HG02943 (cell line): Measurements from ENCODE around the gene RASA4B.
"Not testable (repeated sequence)": the region's sequence is repeated elsewhere in the genome, so short reads cannot be mapped to it uniquely, and the experiment has no call there.

ENCODE experiments used
- ATAC-seq: cut with Tn5 transposase; IDR thresholded peaks from one replicate; pipeline ENCODE4 v1.9.1; 2021; ENCODE audit warnings: mild to moderate bottlenecking, low read depth, moderate library complexity; ENCODE audit not compliant: unreplicated experiment

Gene RASA4B

DNA sequence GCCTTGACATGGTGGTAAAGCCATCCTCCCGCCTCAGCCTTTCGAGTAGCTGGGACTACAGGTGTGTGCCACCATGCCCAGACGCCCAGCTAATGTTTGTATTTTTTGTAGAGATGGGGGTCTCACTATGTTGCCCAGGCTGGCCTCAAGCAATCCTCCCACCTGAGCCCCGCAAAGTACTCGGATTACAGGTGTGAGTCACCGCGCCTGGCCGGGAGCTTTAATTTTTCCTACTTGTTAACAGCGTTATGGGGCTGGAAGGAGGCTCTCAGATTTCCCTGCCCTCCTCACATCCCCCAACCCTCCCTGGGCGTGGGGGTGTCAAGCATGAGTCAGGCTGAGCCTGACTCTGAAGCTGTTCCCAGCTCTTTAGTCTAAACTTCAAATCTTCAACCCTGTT lies 61.2 kb downstream of the RASA4B start:
- ATAC-seq: no peak

DNA sequence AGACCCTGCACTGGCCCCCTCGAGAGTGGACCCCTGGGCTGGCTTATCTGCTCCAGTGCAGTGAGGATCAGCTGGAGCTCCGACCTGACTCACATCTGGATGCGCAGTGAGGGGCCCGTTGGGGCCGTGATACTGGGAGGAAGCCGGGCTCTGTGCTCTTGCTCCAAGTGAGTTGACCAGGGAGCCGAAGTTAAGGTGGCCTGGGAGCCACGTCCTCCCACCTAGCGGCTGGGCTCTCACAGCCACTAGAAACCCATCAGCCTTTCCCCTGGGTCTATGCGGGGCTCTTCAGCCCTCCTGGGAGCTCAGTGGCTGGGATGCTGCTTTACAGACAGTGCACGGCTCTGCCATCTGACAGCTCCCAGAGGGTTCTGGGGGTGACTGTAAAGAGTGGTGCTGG lies 62.0 kb downstream of the RASA4B start:
- no peak for ATAC-seq

DNA sequence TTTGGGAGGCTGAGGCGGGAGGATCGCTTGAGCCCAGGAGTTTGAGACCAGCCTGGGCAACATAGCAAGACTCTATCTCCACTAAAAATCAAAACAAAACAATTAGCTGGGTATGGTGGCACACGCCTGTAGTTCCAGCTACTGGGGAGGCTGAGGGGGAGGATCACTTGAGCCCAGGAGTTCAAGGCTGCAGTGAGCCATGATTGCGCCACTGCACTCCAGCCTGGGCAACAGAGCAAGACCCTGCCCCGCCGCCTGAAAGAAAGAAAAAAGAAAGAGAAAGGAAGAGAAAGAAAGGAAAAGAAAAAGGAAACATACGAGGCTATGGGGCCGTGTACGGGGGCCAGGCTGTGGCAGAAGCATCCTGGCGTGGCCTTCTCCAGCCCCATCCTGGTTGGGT lies 62.6 kb downstream of the RASA4B start:
- not testable (repeated sequence) for ATAC-seq

DNA sequence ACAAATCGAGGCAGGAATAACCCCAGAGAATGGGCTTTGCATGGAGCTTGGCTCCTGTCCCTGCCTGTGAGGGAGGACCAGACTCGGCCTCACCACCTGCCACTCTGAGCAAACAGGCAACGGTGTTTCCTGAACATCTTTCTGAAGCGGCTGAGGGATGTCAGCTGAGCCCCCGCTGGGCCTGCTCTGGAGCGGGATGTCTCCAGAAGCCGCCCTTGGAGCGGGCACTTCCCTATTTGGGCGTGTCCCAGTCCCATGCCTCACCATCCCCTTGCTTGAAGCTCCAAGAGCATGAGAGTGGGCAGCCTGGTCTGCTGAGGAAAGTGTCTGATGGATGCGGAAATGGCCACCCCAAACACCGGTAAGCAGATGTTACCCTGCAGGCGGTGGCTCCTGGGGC lies 63.1 kb downstream of the RASA4B start:
- ATAC-seq: no peak

DNA sequence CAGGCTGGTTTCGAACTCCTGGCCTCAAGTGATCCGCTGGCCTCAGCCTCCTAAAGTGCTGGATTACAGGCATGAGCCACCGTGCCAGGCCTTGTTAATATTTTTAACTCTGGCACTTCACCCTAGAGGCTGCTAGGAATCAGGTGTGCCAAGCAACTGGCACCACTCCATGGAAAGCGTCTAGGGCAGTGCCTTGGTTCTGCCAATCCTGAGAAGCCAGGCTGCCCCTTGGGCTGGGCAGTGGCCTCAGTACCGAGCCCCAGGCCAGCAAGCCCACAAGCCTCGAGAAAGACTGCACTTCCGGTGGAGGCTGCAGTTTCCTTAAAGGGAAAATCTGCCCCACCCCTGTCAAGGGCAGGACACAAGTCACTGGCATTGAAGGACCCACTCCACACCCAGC lies 64.3 kb downstream of the RASA4B start:
- no peak for ATAC-seq

DNA sequence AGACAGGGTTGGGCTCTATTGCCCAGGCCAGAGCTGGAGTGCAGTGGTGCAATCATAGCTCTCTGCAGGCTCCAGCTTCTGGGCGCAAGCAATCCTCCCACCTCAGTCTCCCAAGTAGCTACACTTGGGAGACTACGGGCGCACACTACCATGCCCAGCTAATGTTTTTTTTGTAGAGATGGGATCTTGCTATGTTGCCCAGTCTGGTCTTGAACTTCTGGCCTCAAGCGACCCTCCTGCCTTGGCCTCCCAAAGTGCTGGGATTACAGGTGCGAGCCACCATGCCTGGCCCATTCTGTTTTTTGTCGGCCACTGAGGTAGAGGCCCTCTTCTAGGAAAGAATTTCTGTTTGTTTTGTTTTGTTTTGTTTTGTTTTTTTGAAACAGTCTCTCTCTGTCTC lies 65.1 kb downstream of the RASA4B start:
- ATAC-seq: no peak

DNA sequence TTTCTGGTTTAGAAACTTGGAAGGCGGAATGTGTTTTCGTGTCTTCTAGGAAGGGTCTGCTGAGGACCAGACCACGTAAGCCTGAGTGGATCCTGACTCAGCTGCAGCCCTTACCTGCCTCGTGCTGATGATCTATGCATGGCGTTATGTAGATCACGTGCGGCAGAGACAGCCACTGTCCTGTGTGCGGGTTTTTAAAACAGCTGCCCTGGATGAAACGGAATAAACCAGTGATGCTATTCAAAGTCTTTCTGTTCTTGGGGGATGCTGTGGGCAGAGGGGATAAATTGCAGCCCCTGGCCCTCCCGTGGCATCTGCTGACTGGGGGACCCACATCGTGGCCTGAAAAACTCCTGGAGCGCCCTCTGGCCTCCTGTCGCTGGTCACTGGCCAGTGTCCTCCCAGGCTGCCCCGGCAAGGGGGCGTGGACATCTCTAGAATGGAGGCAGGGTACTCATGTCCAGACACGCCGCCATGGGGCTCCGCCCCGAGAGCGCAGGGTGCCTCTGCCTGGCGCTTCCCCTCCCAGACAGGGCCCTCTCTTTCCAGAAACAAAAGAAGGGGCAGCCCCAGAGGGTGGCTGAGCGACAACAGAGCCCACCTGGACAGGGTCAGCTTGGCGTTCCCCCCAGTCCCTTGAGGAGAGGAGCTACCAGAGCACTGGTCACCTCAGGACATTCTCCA lies 66.1 kb downstream of the RASA4B start:
- ATAC-seq: no peak

DNA sequence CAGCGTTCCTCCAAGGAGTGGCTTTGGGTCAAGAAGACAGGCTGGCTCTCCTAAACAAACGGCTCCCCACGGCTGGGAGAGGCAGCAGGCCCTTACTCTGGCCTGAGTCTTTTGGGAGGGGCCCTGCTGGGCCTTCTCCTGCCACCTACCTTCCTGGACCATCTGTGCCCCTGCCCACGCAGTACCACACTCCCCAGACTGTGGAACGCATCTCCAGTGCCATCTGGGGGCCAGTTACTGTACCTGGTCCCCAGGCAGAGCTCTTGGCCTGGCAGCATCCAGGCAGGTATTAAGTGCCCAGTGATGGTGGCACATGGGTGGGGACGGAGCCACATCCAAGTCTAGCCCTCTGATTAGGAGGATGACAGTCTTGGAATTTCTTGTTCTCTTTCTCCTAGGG lies 67.3 kb downstream of the RASA4B start:
- peak; percentile 58 for ATAC-seq

DNA sequence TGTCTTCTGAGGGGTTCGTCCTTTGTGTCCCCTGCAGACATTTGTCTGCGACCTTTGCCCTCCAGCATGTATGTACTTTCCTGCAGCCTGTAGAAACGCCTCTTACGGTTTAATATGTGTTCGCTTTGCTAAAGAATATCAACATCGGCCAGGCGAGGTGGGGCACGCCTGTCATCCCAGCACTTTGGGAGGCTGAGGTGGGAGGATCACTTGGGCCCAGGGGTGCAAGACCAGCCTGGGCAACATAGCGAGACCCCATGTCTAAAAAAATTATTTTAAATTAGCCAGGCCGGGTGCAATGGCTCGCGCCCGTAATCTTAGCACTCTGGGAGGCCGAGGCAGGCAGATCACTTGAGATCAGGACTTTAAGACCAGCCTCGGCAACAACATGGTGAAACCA lies 68.4 kb downstream of the RASA4B start:
- no peak for ATAC-seq

DNA sequence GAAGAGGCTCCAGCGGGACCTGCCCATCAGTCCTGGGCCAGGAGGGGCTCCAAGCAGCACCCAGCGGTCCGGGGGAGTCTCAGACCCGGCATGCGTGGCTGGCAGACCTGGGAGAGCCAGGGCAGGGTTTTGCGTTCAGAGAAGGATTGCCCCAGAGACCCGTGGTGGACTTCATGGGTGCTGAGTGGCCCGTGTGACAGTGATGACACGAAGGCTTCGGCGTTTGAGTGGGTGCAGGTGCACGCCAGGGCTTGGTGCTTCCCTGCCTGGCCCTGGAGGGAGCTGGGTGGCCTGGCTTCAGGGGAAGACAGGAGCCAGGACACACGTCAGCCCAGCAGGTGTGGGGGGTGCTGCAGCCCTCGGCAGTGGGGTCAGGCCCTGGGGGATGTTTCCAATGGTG lies 70.3 kb downstream of the RASA4B start:
- ATAC-seq: no peak

DNA sequence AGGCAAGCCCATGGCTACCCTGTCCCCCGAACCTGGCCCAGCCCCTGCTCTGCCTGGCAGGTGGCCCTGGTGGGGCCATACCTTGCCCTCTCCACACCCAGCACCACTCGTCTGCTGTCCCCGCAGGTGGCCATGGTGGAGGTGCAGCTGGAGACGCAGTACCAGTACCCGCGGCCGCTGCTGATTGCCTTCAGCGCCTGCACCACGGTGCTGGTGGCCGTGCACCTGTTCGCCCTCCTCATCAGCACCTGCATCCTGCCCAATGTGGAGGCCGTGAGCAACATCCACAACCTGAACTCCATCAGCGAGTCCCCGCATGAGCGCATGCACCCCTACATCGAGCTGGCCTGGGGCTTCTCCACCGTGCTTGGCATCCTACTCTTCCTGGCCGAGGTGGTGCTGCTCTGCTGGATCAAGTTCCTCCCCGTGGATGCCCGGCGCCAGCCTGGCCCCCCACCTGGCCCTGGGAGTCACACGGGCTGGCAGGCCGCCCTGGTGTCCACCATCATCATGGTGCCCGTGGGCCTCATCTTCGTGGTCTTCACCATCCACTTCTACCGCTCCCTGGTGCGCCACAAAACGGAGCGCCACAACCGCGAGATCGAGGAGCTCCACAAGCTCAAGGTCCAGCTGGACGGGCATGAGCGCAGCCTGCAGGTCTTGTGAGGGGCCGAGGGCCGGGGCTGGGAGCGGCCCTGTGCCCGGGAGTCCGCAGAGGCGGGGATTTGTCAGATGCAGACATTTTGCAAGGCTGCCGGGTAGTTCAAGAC lies 71.0 kb downstream of the RASA4B start:
- no peak for ATAC-seq

DNA sequence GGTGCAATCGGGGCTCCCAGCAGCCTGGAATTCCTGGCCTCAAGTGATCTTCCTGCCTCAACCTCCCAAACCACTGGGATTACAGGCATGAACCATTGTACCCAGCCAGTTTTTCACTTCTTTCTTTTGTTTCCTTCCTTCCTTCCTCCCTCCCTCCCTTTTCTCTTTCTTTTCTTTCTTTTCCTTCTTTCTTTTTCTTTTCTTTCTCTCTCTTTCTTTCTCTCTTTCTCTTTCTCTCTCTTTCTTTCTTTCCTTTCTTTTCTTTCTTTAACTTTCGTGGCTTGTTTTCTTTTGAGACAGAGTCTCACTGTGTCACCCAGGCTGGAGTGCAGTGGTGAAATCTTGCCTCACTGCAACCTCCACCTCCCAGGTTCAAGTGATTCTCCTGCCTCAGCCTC lies 71.9 kb downstream of the RASA4B start:
- ATAC-seq: no peak

DNA sequence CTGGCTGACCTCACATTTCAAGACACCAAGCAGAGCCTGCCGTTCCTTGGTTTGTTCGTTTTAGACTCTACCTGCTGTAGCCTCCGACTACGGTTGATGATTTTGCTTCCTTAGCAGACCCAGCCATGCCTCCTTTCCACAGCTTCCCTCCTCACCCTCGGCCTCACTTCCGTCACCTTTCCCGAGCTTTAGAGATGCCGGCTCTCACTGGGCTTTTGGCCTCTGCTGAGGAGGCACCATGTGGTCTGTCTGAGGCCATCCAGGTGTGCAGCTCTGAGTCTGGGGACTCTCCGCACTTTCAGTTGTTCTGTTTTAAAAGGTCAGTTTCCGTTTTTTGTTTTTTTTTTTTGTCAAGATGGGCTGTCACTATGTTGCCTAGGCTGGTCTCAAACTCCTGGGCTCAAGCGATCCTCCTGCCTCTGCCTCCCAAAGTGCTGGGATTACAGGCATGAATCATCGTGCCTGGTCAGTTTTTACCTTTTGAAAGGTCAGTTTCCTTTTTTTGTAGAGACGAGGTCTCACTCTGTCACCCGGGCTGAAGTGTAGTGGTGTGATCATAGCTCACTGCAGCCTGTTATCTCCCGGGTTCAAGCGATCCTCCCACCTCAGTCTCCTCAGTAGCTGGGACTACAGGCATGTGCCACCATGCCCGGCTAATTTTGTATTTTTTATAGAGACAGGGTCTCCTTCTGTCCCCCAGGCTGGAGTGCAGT lies 72.5 kb downstream of the RASA4B start:
- ATAC-seq: peak; percentile 33

DNA sequence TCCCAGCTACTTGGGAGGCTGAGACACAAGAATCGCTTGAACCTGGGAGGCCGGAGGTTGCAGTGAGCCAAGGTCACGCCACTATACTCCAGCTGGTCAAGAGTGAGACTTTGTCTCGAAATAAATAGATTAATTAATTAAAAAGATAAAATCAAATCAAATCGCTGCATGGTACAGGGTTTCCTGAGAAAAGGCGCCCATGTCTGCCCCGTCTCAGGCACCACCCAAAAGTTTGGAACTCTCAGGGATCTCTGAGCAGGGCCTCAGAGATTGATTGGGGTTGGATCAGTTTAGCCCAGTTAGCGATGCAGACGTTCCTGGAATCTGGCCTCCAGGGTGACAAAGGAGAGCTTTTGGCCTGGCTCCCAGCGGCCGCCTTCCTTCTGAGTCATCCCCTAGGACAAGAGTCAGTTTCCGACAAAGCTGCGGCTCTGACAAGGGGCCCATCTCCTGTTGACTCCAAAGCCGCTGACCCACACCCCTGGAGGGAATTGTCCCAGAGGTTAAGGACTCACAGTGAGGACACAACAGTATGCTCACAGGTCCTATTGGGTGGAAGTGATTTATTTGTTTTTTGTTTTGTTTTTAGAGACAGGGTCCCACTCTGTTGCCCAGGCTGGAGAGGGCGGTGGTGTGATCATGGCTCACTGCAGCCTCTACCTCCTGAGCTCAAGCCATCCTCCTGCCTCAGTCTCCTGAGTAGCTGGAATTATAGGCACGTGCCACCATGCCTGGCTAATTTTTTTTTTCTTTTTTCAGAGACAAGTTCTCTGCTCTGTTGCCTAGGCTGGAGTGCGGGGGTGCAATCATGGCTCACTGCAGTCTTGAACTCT lies 77.4 kb downstream of the RASA4B start:
- ATAC-seq: no peak

DNA sequence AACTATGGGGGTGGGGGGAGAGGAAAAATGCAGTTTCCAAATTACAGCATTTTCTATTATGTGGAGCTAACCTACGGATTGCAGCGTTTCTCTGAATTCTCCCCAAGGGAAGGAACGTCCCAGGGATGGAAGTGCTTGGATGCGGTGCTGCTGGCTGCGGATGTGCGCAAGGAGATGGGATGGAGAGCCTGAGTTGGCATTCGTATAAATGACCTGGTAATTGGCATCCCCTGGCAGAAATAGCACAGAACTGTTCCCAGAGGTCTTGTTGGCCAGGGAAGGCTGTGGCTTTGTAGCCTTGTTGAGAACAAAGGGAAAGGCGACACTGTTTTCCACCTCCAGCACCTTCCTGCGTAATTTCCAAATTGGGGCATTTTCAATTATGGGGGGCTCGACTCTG lies 81.5 kb downstream of the RASA4B start:
- no peak for ATAC-seq

DNA sequence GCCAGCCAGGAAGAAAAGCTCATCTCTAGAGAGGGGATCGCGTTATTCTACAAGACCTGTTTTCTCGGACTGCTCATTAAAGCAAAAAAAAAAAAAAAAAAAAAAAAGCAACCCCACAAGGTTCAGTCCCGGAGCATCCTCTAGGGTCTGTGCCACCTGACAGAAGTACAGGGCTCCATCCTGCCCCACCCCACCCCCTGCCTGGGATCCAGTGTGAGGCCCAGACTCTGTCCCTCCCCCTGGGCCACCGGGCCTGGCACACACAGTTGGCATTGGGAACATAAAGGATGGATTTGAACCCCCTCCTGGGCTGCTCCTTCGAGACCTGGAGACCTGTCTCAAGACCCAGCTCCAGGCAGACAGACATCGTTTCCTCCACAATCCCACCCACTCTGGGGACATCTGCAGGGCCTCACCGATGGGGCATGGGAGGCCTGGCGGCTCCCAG lies 83.5 kb downstream of the RASA4B start:
- peak; percentile 2 for ATAC-seq

DNA sequence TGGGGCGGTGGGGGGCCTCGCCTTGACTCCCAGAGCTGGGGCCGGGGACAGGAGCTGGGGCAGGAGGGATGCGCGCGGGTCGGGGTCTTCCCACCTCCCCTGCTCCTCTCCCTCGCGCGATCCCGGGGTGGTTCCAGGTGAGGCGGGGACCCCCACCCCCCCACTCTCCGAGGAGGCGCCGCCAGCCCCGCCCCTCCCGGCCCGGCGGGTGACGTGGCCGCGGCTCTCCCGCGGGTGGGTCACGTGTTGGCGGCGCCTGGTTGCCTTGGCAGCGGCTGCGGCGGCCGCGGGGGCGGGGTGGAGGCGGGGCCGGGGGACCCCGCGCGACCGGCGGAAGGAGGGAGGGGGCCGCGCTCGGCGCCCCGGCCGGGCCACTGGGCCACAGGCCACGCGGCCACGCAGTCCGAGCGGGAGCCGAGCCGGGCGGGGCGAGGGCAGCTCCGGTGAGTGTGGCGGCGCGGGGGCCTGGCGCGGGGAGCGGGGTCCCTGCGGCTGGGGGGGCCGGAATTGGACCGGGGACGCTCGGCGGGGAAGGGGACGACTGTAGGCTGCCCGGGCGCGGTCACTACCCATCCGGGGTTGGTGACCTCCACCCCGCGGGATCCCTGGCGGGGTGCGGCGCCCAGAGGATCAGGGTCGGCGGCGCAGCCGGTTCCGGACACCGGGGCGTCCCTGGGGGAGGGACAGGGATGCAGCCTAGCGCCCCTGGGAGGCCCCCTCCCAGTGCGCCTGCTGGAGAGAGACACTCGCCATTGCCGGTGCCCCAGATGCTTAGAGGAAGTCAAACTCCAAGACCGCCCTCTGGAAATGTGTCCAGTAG lies 84.1 kb downstream of the RASA4B start, which contains the start of gene ORAI2:
Gene ORAI2 (plus strand): TSS at position 357 of the 820 bp plus-strand sequence. CDS start 5,382 bp downstream, outside the sequence.
- ATAC-seq: peak; percentile 50
